HG03095 (cell line): ENCODE results near the gene GSK3B.
"Not testable (repeated sequence)": the region's sequence is repeated elsewhere in the genome, so short reads cannot be mapped to it uniquely, and the experiment has no call there.

Experiments used
- ATAC-seq: cut with Tn5 transposase; IDR thresholded peaks from one replicate; pipeline ENCODE4 v1.9.1; 2021; ENCODE audit warnings: moderate library complexity; ENCODE audit not compliant: unreplicated experiment

The GSK3B gene

GRCh38 chr3:120021523-120021922 lies 72.7 kb downstream of the GSK3B start:
- ATAC-seq, result no peak

GRCh38 chr3:120018299-120018698 lies 75.9 kb downstream of the GSK3B start:
- ATAC-seq, result no peak

GRCh38 chr3:120017692-120018091 lies 76.6 kb downstream of the GSK3B start:
- no peak for ATAC-seq

GRCh38 chr3:120013481-120013880 lies 80.8 kb downstream of the GSK3B start:
- no peak for ATAC-seq

- ATAC-seq, result not testable (repeated sequence)
These were observed 88.5 kb downstream of the GSK3B start for GRCh38 chr3:120005741-120006140.

GRCh38 chr3:120004008-120004498 lies 90.2 kb downstream of the GSK3B start:
- not testable (repeated sequence) for ATAC-seq

GRCh38 chr3:119998166-119998565 lies 96.1 kb downstream of the GSK3B start:
- ATAC-seq, result no peak

- ATAC-seq, result no peak
These were observed 103.4 kb downstream of the GSK3B start for GRCh38 chr3:119990888-119991287.

GRCh38 chr3:119989981-119990655 lies 104.1 kb downstream of the GSK3B start:
- ATAC-seq, result no peak

- ATAC-seq, result not testable (repeated sequence)
These were observed 107.4 kb downstream of the GSK3B start for GRCh38 chr3:119986812-119987211.

- ATAC-seq, result no peak
These were observed 112.9 kb downstream of the GSK3B start for GRCh38 chr3:119981386-119981785.

- ATAC-seq, result no peak
These were observed 115.6 kb downstream of the GSK3B start for GRCh38 chr3:119978554-119979208.

GRCh38 chr3:119977353-119977752 lies 116.9 kb downstream of the GSK3B start:
- ATAC-seq, result no peak

GRCh38 chr3:119976214-119976613 lies 118.0 kb downstream of the GSK3B start:
- ATAC-seq, result no peak

GRCh38 chr3:119974656-119975055 lies 119.6 kb downstream of the GSK3B start:
- ATAC-seq, result no peak

- ATAC-seq, result no peak
These were observed 121.1 kb downstream of the GSK3B start for GRCh38 chr3:119973018-119973646.

- ATAC-seq, result no peak
These were observed 124.5 kb downstream of the GSK3B start for GRCh38 chr3:119969759-119970158.

- ATAC-seq, result no peak
These were observed 126.8 kb downstream of the GSK3B start for GRCh38 chr3:119967353-119968006.

GRCh38 chr3:119965692-119966091 lies 128.6 kb downstream of the GSK3B start:
- no peak for ATAC-seq

- ATAC-seq, result no peak
These were observed 130.0 kb downstream of the GSK3B start for GRCh38 chr3:119964294-119964693.

- ATAC-seq, result no peak
These were observed 138.3 kb downstream of the GSK3B start for GRCh38 chr3:119955972-119956371.
